HuH-7 (cell line): ENCODE results near the gene SOX2.

ENCODE experiments used
- DNase-seq: peaks from one replicate; pipeline ENCODE4 v3.0.0; 2011; ENCODE audit warnings: low spot score

SOX2 gene

GRCh38 chr3:181711325-181712135 lies at the start of gene SOX2:
Gene SOX2 (plus strand): TSS chr3:181711925. CDS start chr3:181712361, 436 bp downstream.
- peak; percentile 98 for DNase-seq

- DNase-seq = no peak
Observed at GRCh38 chr3:181683563-181683962, 28.2 kb upstream of the SOX2 start.

GRCh38 chr3:181687190-181687589 lies 24.5 kb upstream of the SOX2 start:
- DNase-seq = no peak

GRCh38 chr3:181687731-181688130 lies 24.0 kb upstream of the SOX2 start:
- no peak for DNase-seq

- DNase-seq = no peak
Observed at GRCh38 chr3:181689546-181689945, 22.2 kb upstream of the SOX2 start.

- no peak for DNase-seq
Observed at GRCh38 chr3:181690769-181691168, 21.0 kb upstream of the SOX2 start.

GRCh38 chr3:181691901-181692300 lies 19.8 kb upstream of the SOX2 start:
- no peak for DNase-seq

GRCh38 chr3:181692311-181693145 lies 19.2 kb upstream of the SOX2 start:
- DNase-seq = no peak

GRCh38 chr3:181693280-181693679 lies 18.4 kb upstream of the SOX2 start:
- DNase-seq = no peak

- no peak for DNase-seq
Observed at GRCh38 chr3:181694805-181695660, 16.7 kb upstream of the SOX2 start.

- DNase-seq = no peak
Observed at GRCh38 chr3:181695661-181696491, 15.8 kb upstream of the SOX2 start.

GRCh38 chr3:181696626-181697230 lies 15.0 kb upstream of the SOX2 start:
- no peak for DNase-seq

GRCh38 chr3:181698263-181698954 lies 13.3 kb upstream of the SOX2 start:
- DNase-seq = no peak

- DNase-seq = no peak
Observed at GRCh38 chr3:181699171-181699903, 12.4 kb upstream of the SOX2 start.

- peak; percentile 80 for DNase-seq
Observed at GRCh38 chr3:181700168-181701087, 11.3 kb upstream of the SOX2 start.

GRCh38 chr3:181701096-181701495 lies 10.6 kb upstream of the SOX2 start:
- DNase-seq = no peak

- no peak for DNase-seq
Observed at GRCh38 chr3:181703601-181704420, 7.9 kb upstream of the SOX2 start.
